HepG2 (cell line): Measurements from ENCODE around the gene FBF1. TPM values are rescaled to one million over a fixed set of nuclear protein-coding genes. Genes with fewer than 3 reads are reported as not detected.

ENCODE experiments used
- AGO2 ChIP-seq: fragments of 200-400 bp; formaldehyde crosslinking; optimal IDR thresholded peaks from 2 replicates; pipeline ENCODE3; 2017; ENCODE audit warnings: mild to moderate bottlenecking, low read depth, low read length, moderate library complexity
- ARID4A ChIP-seq: sonication (generic); formaldehyde crosslinking; IDR thresholded peaks from 2 replicates; pipeline ENCODE4 v1.5.0; 2020; ENCODE audit warnings: mild to moderate bottlenecking, missing genetic modification reagents, borderline replicate concordance
- ASH2L ChIP-seq: fragments of 300-600, 200-600 bp; sonication (generic); IDR thresholded peaks from 2 replicates; pipeline ENCODE4 v1.7.0; 2017; ENCODE audit warnings: low read depth, mild to moderate bottlenecking, moderate library complexity, mixed read lengths, low read length; ENCODE audit not compliant: insufficient read length
- GATAD1 ChIP-seq: IDR thresholded peaks from 2 replicates; pipeline ENCODE4 v1.6.1; 2016; ENCODE audit warnings: missing genetic modification reagents, missing compliant biosample characterization
- NFE2 ChIP-seq: sonication (generic); formaldehyde crosslinking; IDR thresholded peaks from 2 replicates; pipeline ENCODE4 v1.4.0; 2020; ENCODE audit warnings: missing genetic modification reagents
- NR2F2 ChIP-seq: IDR thresholded peaks from 2 replicates; pipeline ENCODE4 v1.6.1; 2012; ENCODE audit warnings: low read depth, inconsistent platforms, borderline replicate concordance
- RXRB ChIP-seq: IDR thresholded peaks from 2 replicates; pipeline ENCODE4 v1.6.1; 2016; ENCODE audit warnings: borderline replicate concordance, missing genetic modification reagents, missing compliant biosample characterization
- ZBTB38 ChIP-seq: sonication (generic); formaldehyde crosslinking; IDR thresholded peaks from 2 replicates; pipeline ENCODE4 v1.5.1; 2020; ENCODE audit warnings: mild to moderate bottlenecking, missing genetic modification reagents
- ZFP36 ChIP-seq: fragments of 150-350 bp; IDR thresholded peaks from 2 replicates; pipeline ENCODE4 v1.6.1; 2018; ENCODE audit warnings: borderline replicate concordance, low read length, low read depth; ENCODE audit not compliant: partially characterized antibody
- ZNF672 ChIP-seq: sonication (generic); formaldehyde crosslinking; IDR thresholded peaks from 2 replicates; pipeline ENCODE4 v1.8.1; 2022; ENCODE audit warnings: missing genetic modification reagents
- polyA plus RNA-seq, 8 experiments: library from polyadenylated mRNA; depleted of rRNA in 3 of 8; stranded (reverse) in 7 of 8; unstranded in 1 of 8; fragments of >200 nt; fragmentation: Illumina TruSeq in 4 of 8; extraction: Trizol in 4 of 8; gene quantifications; 2 replicates each; pipeline versions ENCODE4 v1.2.1 to v1.2.3, GENCODE V29; 2011 to 2016; ENCODE audit warnings: low read depth in 4 of 8, missing spikeins in 1 of 8, mixed read lengths in 1 of 8; ENCODE audit not compliant: insufficient read depth in 1 of 8
- total RNA-seq, 5 experiments: library from RNA; depleted of rRNA; stranded (reverse); fragments of >200 nt; fragmentation: Illumina TruSeq; extraction: Trizol; gene quantifications; 2 replicates each; pipeline ENCODE4 v1.2.3, GENCODE V29; 2016; ENCODE audit warnings: low read depth in 1 of 5
- TF ChIP-seq, protein P1 (sequence below): sonication (generic); formaldehyde crosslinking; IDR thresholded peaks from 2 replicates; pipeline ENCODE4 v1.4.0; 2020; ENCODE audit warnings: mild to moderate bottlenecking, low read depth, missing genetic modification reagents

The FBF1 gene
- total and polyA plus RNA-seq, 2 of the 13 experiments (the other 11 are each of a cell fraction or from before 2014, with no cell fraction given), result 2.4 to 8.1 TPM

DNA sequence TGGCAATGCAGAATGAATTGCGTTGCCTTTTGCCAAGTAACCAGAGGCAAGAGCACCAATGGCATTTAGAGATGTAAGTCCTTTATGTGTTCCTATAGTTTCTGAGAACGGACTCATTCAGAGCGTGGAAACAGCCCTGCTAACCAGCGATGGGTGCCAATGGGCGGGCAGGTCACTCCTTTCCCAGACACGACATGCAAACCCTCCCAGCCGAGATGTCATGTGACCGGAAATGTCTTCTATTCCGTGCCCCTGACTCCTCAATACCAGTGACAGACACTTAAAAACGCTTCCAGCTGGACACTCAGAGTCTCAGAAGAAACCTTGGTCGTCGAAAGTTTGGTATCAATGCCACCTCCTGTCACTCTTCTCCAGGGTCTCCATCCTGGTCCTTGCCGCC is 3.2 kb downstream of the FBF1 start (continued):
- TF ChIP-seq ARID4A (no peak), AGO2 (no peak), ZFP36 (no peak), NR2F2 (no peak), ZBTB38 (no peak), RXRB (CRISPR knock-in tag) (no peak), ZNF672 (CRISPR knock-in tag) (no peak), ASH2L (no peak), GATAD1 (CRISPR knock-in tag) (no peak), NFE2 (CRISPR knock-in tag) (no peak)
- TF ChIP-seq, protein P1, sequence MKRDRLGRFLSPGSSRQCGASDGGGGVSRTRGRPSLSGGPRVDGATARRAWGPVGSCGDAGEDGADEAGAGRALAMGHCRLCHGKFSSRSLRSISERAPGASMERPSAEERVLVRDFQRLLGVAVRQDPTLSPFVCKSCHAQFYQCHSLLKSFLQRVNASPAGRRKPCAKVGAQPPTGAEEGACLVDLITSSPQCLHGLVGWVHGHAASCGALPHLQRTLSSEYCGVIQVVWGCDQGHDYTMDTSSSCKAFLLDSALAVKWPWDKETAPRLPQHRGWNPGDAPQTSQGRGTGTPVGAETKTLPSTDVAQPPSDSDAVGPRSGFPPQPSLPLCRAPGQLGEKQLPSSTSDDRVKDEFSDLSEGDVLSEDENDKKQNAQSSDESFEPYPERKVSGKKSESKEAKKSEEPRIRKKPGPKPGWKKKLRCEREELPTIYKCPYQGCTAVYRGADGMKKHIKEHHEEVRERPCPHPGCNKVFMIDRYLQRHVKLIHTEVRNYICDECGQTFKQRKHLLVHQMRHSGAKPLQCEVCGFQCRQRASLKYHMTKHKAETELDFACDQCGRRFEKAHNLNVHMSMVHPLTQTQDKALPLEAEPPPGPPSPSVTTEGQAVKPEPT (CRISPR knock-in tag), result no peak
